Neural progenitor cell (in vitro differentiated cells): ENCODE data around the gene GAR1. TPM values are rescaled to one million over a fixed set of nuclear protein-coding genes. Genes with fewer than 3 reads are reported as not detected.
A peak's percentile ranks its signal among the peaks of the same experiment; 100 is the strongest.

Experiments used
- DNase-seq: peaks from one replicate; pipeline ENCODE4 v3.0.0-alpha.2; 2016; ENCODE audit warnings: low spot score
- H2AFZ ChIP-seq: fragments of 200-600 bp; sonication (generic); replicated peaks from 2 replicates; pipeline ENCODE4 v1.6.1; 2016; ENCODE audit warnings: antibody characterized with exemption
- H3F3A ChIP-seq: fragments of 200-600 bp; sonication (generic); 2 replicates; pipeline ENCODE4 v1.6.1; 2016; ENCODE audit warnings: antibody characterized with exemption, low read depth
- H3K27ac ChIP-seq: fragments of 200-600 bp; sonication (generic); 2 replicates; pipeline ENCODE4 v1.5.1; 2016; ENCODE audit warnings: mild to moderate bottlenecking
- H3K27me3 ChIP-seq: fragments of 200-600 bp; sonication (generic); 2 replicates; pipeline ENCODE4 v1.6.1; 2016; ENCODE audit warnings: mild to moderate bottlenecking, moderate library complexity
- H3K36me3 ChIP-seq: fragments of 200-600 bp; sonication (generic); 2 replicates; pipeline ENCODE4 v1.5.1; 2016
- H3K4me1 ChIP-seq: fragments of 200-600 bp; sonication (generic); 2 replicates; pipeline ENCODE4 v1.6.1; 2016; ENCODE audit warnings: mixed run types
- H3K4me2 ChIP-seq: fragments of 200-600 bp; sonication (generic); 2 replicates; pipeline ENCODE4 v1.6.1; 2016
- H3K4me3 ChIP-seq: fragments of 200-600 bp; sonication (generic); 2 replicates; pipeline ENCODE4 v1.5.1; 2016
- H3K79me2 ChIP-seq: fragments of 200-600 bp; sonication (generic); 2 replicates; pipeline ENCODE4 v1.6.1; 2016; ENCODE audit warnings: low read depth
- H3K9ac ChIP-seq: fragments of 200-600 bp; sonication (generic); 2 replicates; pipeline ENCODE4 v1.6.1; 2016
- H3K9me3 ChIP-seq: fragments of 200-600 bp; sonication (generic); 2 replicates; pipeline ENCODE4 v1.5.1; 2016; ENCODE audit warnings: low read depth
- H4K20me1 ChIP-seq: fragments of 200-600 bp; sonication (generic); 2 replicates; pipeline ENCODE4 v1.6.1; 2016; ENCODE audit warnings: low read depth
- H3K27ac Mint-ChIP-seq: 3 replicates; pipeline ENCODE4 v1.8.0; 2021; ENCODE audit warnings: mixed read lengths
- H3K27me3 Mint-ChIP-seq: 2 replicates; pipeline ENCODE4 v1.8.0; 2022; ENCODE audit warnings: low read depth, mild to moderate bottlenecking, inconsistent platforms, moderate library complexity, mixed read lengths; ENCODE audit not compliant: insufficient read depth
- H3K36me3 Mint-ChIP-seq: 3 replicates; pipeline ENCODE4 v1.8.0; 2021; ENCODE audit warnings: mixed read lengths
- H3K4me1 Mint-ChIP-seq: 3 replicates; pipeline ENCODE4 v1.8.0; 2021; ENCODE audit warnings: mixed read lengths
- H3K4me3 Mint-ChIP-seq: 3 replicates; pipeline ENCODE4 v1.8.0; 2021; ENCODE audit warnings: mild to moderate bottlenecking, moderate library complexity, mixed read lengths
- H3K9me3 Mint-ChIP-seq: 3 replicates; pipeline ENCODE4 v1.8.0; 2020; ENCODE audit warnings: mixed read lengths
- EZH2 ChIP-seq: fragments of 200-600 bp; sonication (generic); IDR thresholded peaks from 2 replicates; pipeline ENCODE4 v1.6.1; 2017; ENCODE audit warnings: antibody characterized with exemption, mild to moderate bottlenecking, moderate library complexity
- EZH2phosphoT487 ChIP-seq: fragments of 200-600 bp; sonication (generic); IDR thresholded peaks from 2 replicates; pipeline ENCODE4 v1.6.1; 2017; ENCODE audit warnings: antibody characterized with exemption
- total RNA-seq: library from RNA; depleted of rRNA; stranded (reverse); fragments of >200 nt; gene quantifications from 2 replicates; pipeline ENCODE4 v1.2.3, GENCODE V29; 2015; ENCODE audit warnings: low replicate concordance
- TF ChIP-seq, protein P1 (sequence below): fragments of 200-600 bp; sonication (generic); IDR thresholded peaks from 2 replicates; pipeline ENCODE4 v1.5.1; 2017; ENCODE audit warnings: antibody characterized with exemption, mild to moderate bottlenecking

The GAR1 gene
- total RNA-seq, 1 donor from 2014 or later: 10.2 TPM

DNA sequence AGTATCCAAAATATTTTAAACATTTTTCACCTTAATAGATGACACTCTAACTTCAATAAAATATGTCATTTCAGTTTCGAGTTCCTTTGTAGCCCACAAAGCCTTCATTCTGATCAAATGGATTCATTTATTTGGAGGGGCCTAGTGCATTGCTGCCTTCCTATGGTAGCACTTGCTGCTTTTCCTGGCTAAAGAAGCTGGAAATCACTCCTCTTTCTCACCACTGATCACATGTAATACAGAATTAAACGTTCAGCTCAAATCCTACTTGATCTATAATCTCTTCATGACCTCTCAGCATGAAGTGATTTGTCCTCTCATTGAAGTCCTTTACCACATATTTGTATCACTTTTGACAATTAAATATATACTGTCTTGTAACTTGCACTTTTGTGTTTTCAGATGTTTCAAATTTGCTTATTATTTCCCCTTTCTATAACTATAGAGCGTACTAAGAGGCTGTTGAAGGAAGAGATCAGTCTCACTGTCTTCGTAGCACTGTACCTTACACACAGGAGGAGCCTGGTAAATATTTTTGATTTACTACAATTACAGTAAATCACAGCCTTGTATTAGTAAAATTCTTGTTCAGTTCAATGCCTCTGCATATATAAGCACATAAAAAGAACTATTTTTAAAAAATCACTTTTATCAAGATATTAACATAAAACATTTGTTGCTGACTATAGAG, 14.3 kb upstream of the GAR1 start:
- Histone ChIP-seq H4K20me1 (no peaks in the 10 kb centered on the region), H3K36me3 (no peaks in the 10 kb centered on the region), H3K9me3 (no peaks in the 10 kb centered on the region), H3K79me2 (no peaks in the 10 kb centered on the region), H3K4me1 (no peaks in the 10 kb centered on the region), H3K9ac (no peak overlapping the region), H3F3A (no peaks in the 10 kb centered on the region), H3K27ac (no peak overlapping the region), H2AFZ (no peak overlapping the region), H3K27me3 (no peaks in the 10 kb centered on the region), H3K4me3 (no peak overlapping the region), H3K4me2 (no peak overlapping the region)
- H3K4me3 Mint-ChIP-seq: no peak overlapping the region
- TF ChIP-seq EZH2phosphoT487 (no peak), EZH2 (no peak)
- TF ChIP-seq, protein P1, sequence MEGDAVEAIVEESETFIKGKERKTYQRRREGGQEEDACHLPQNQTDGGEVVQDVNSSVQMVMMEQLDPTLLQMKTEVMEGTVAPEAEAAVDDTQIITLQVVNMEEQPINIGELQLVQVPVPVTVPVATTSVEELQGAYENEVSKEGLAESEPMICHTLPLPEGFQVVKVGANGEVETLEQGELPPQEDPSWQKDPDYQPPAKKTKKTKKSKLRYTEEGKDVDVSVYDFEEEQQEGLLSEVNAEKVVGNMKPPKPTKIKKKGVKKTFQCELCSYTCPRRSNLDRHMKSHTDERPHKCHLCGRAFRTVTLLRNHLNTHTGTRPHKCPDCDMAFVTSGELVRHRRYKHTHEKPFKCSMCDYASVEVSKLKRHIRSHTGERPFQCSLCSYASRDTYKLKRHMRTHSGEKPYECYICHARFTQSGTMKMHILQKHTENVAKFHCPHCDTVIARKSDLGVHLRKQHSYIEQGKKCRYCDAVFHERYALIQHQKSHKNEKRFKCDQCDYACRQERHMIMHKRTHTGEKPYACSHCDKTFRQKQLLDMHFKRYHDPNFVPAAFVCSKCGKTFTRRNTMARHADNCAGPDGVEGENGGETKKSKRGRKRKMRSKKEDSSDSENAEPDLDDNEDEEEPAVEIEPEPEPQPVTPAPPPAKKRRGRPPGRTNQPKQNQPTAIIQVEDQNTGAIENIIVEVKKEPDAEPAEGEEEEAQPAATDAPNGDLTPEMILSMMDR: no peak
- no peaks in the 10 kb centered on the region for H3K27me3 Mint-ChIP-seq
- H3K36me3 Mint-ChIP-seq: no peaks in the 10 kb centered on the region
- no peak overlapping the region for H3K27ac Mint-ChIP-seq
- H3K4me1 Mint-ChIP-seq: no peaks in the 10 kb centered on the region
- no peak for DNase-seq
- peaks cover 8% of the 10 kb centered on the region for H3K9me3 Mint-ChIP-seq

DNA sequence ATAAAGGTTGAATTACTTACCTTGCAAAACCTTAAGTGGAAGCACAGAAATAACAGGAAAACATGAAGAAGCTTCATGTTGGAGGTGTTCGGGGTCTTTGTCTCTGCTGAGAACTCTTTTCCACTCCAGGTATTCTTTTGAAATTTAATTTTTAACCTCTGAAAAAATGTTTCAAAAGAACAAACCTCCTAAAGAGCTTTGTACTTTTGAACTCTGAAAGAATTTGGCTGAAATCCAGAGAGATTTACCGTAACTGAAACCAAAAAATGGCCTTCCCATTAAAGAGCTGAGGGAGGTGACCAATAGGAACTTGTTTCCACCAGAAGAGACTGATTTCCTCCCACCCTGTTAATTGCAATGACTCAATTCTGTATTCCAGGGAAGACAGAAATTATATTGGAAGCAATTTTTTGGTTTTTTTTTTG, 13.7 kb upstream of the GAR1 start, which contains the start of gene CFI:
Gene CFI, minus strand, starts transcription at position 105 of the 425 bp plus-strand sequence. Its CDS starts 28 bp downstream, at position 77.
- H3K9me3 Mint-ChIP-seq: peaks cover 3% of the 10 kb centered on the region
- no peaks in the 10 kb centered on the region for H3K36me3 ChIP-seq
- H3K4me3 ChIP-seq: no peak within 1 kb of the TSS
- no peaks in the 10 kb centered on the region for H3K27me3 Mint-ChIP-seq
- H2AFZ ChIP-seq: no peak within 1 kb of the TSS
- no peaks in the 10 kb centered on the region for H3K27me3 ChIP-seq
- TF ChIP-seq, protein P1: no peak
- TF ChIP-seq EZH2phosphoT487: no peak
- no peak for TF ChIP-seq EZH2
- no peak within 1 kb of the TSS for H3K4me2 ChIP-seq
- no peak for DNase-seq
- H3K9me3 ChIP-seq: no peaks in the 10 kb centered on the region
- no peaks in the 10 kb centered on the region for H3K4me1 Mint-ChIP-seq
- H3K27ac ChIP-seq: no peak within 1 kb of the TSS
- no peaks in the 10 kb centered on the region for H3F3A ChIP-seq
- H3K9ac ChIP-seq: no peak within 1 kb of the TSS
- no peaks in the 10 kb centered on the region for H4K20me1 ChIP-seq
- no peaks in the 10 kb centered on the region for H3K4me1 ChIP-seq
- H3K79me2 ChIP-seq: no peaks in the 10 kb centered on the region
- H3K36me3 Mint-ChIP-seq: no peaks in the 10 kb centered on the region
- no peak within 1 kb of the TSS for H3K27ac Mint-ChIP-seq
- no peak within 1 kb of the TSS for H3K4me3 Mint-ChIP-seq

DNA sequence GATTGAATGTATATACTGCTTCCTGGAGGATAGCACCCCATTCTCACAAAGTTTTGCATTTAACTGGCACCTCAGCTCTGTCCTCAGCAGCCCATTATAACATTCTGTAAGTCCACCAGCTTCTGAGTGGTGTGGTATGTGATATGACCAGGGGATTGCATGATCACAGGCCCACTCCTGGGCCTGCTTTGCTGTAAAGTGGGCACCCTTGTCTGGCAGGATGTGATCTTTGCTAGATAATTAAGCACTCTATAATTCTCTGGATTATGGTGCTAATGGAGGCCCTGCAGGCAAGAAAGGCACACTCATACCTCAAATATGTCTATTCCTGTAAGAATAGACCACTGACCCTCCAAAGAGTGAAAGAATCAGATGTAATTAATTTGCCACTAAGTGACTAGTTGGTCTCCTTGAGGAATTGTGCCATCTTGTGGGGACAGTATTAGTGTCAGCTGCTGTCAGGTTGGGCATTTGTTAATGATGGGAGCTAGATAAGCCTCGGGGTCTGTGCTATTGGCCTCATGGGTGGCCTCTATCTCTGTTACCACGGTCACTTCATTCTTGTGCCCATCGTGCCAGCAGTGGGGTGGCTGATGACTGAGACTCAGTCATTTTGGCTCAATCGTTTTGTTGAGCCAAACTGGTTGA, 11.5 kb upstream of the GAR1 start:
- H3K4me1 Mint-ChIP-seq: no peaks in the 10 kb centered on the region
- no peaks in the 10 kb centered on the region for H4K20me1 ChIP-seq
- no peak overlapping the region for H3K4me3 Mint-ChIP-seq
- no peaks in the 10 kb centered on the region for H3K27me3 ChIP-seq
- no peaks in the 10 kb centered on the region for H3F3A ChIP-seq
- no peak overlapping the region for H3K9ac ChIP-seq
- no peak overlapping the region for H3K27ac Mint-ChIP-seq
- no peaks in the 10 kb centered on the region for H3K4me1 ChIP-seq
- no peaks in the 10 kb centered on the region for H3K79me2 ChIP-seq
- H3K36me3 ChIP-seq: no peaks in the 10 kb centered on the region
- no peak overlapping the region for H3K27ac ChIP-seq
- DNase-seq: peak; percentile 73
- no peak overlapping the region for H3K4me2 ChIP-seq
- TF ChIP-seq, protein P1: peak; percentile 66
- TF ChIP-seq EZH2: no peak
- no peaks in the 10 kb centered on the region for H3K27me3 Mint-ChIP-seq
- no peaks in the 10 kb centered on the region for H3K9me3 Mint-ChIP-seq
- no peak overlapping the region for H3K4me3 ChIP-seq
- H3K9me3 ChIP-seq: no peaks in the 10 kb centered on the region
- H3K36me3 Mint-ChIP-seq: no peaks in the 10 kb centered on the region
- no peak overlapping the region for H2AFZ ChIP-seq
